ENCODE measurements around the gene NUDT4B. TPM values are rescaled to one million over a fixed set of nuclear protein-coding genes. Genes with fewer than 3 reads are reported as not detected.
"Not testable (repeated sequence)": the region's sequence is repeated elsewhere in the genome, so short reads cannot be mapped to it uniquely, and the experiment has no call there.

The NUDT4B gene
- total RNA-seq, 1 experiment from 2014 or later: not detected

DNA sequence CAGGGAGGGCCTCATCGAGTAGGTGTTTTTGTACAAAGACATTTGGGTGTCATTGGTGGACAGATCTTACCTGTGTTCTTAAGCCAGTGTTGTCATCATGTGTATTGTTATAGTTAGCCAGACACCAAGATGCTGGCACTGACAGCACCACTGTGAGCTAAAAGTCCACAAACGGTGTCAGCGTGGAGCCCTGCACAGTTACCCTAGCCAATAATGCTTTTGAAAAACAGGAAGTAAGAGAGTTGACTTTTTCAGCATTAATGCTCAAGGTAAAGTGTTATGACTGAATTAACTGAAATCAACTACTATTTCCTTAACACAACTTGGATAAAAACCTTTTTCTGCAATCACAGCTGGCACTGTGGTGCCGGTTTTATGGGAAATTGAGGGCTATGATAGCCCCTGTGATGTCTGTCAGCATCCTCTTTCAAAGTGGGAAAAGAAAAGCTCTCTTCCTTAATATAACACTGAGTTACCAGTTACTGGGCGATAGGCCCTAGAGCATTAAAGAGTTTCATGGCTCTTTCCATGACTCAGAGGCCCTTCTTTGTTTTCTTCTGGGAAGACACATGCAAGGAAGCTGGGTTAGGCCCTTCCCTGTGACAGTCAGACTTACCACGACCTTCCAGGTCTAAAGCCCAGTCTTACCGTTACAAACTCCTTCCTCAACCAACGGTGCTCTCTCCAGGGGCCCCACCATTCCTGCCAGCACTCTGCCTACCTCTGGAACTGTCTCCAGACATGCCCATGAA lies 37.6 kb upstream of the NUDT4B start:
- not testable (repeated sequence) for H3K27me3 ChIP-seq (ENCODE audit: insufficient read depth, low read length); H3K27ac Mint-ChIP-seq; H3K79me1 ChIP-seq (ENCODE audit: insufficient read depth, low read depth, low read length, poor library complexity, severe bottlenecking); H3K4me2 ChIP-seq (ENCODE audit: insufficient read depth, insufficient read length, low read length); H2AK5ac ChIP-seq (ENCODE audit: insufficient read length, low read length); H2BK12ac ChIP-seq (ENCODE audit: insufficient read length, low read depth, low read length); H3K36me3 Mint-ChIP-seq (ENCODE audit: insufficient read depth in 1 of 3, low read depth in 3 of 3); H3K27me3 Mint-ChIP-seq (ENCODE audit: low read depth); H3T11ph ChIP-seq (ENCODE audit: low read length); H3K79me2 ChIP-seq (ENCODE audit: insufficient read depth, low read length); H3K9me3 ChIP-seq (ENCODE audit: control insufficient read depth, low read depth, low read length); H3K23me2 ChIP-seq (ENCODE audit: insufficient read length, low read depth, low read length, poor library complexity, severe bottlenecking); H3K9ac ChIP-seq (ENCODE audit: extremely low read depth, insufficient read length, low read length); H2BK15ac ChIP-seq (ENCODE audit: low read depth, low read length); H3K18ac ChIP-seq (ENCODE audit: insufficient read length, low read depth, low read length); H4K5ac ChIP-seq (ENCODE audit: insufficient read length, low read depth, low read length); H2BK20ac ChIP-seq (ENCODE audit: low read depth, low read length, poor library complexity, severe bottlenecking); H3K4me3 Mint-ChIP-seq; H4K91ac ChIP-seq (ENCODE audit: insufficient read length, low read depth, low read length); H2BK5ac ChIP-seq (ENCODE audit: insufficient read length, low read length); H3K56ac ChIP-seq (ENCODE audit: insufficient read length, low read depth, low read length); H3K23ac ChIP-seq (ENCODE audit: insufficient read length, low read depth, low read length); H3K4ac ChIP-seq (ENCODE audit: low read depth, low read length); H3K14ac ChIP-seq (ENCODE audit: insufficient read depth, low read length); H4K20me1 ChIP-seq (ENCODE audit: control insufficient read depth, insufficient read depth, insufficient read length); H2AFZ ChIP-seq (ENCODE audit: low read length); H4K8ac ChIP-seq (replicated peaks; ENCODE audit: insufficient read length, low read depth, low read length); H3K9me3 Mint-ChIP-seq; H2BK120ac ChIP-seq (ENCODE audit: low read depth, low read length, poor library complexity, severe bottlenecking); H3K4me1 Mint-ChIP-seq; DNase-seq; H3K27ac ChIP-seq (ENCODE audit: insufficient read length, low read depth, low read length); H3K4me1 ChIP-seq (ENCODE audit: insufficient read depth, low read length)
- WGBS (ENCODE audit: extremely low coverage, insufficient read length, low lambda C conversion rate): no CpG with 5 or more reads among the region's 8 CpGs

DNA sequence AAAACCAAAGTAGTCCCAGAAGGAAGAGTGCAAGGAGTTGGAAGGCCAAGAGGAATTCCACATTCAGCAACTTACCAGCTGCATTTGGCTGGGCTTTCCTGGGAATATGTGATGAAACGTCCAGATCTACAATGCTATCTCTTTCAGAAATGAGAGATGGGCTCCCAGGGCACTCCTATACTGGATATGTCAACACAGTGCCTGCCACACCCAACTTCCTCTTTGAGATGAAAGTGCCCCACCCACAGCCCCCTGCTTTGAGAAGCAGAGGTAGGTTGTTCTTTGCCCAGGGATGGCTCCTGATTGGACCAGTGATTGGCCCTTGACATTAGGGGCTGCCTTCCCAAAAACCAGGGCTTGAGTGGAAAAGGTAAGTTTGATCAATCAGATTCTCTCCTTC lies 36.2 kb upstream of the NUDT4B start:
- not testable (repeated sequence) for H3K9me3 Mint-ChIP-seq; H3K4me2 ChIP-seq (ENCODE audit: insufficient read depth, insufficient read length, low read length); H3K18ac ChIP-seq (ENCODE audit: insufficient read length, low read depth, low read length); H3K4me1 ChIP-seq (ENCODE audit: insufficient read depth, low read length); H3K27me3 ChIP-seq (ENCODE audit: insufficient read depth, low read length); H3K36me3 Mint-ChIP-seq (ENCODE audit: insufficient read depth in 1 of 3, low read depth in 3 of 3); H3K14ac ChIP-seq (ENCODE audit: insufficient read depth, low read length); H2AFZ ChIP-seq (ENCODE audit: low read length); H3K27ac Mint-ChIP-seq; H3K23ac ChIP-seq (ENCODE audit: insufficient read length, low read depth, low read length); H2AK5ac ChIP-seq (ENCODE audit: insufficient read length, low read length); H3K4me1 Mint-ChIP-seq; H4K8ac ChIP-seq (replicated peaks; ENCODE audit: insufficient read length, low read depth, low read length); H2BK120ac ChIP-seq (ENCODE audit: low read depth, low read length, poor library complexity, severe bottlenecking); H3K79me2 ChIP-seq (ENCODE audit: insufficient read depth, low read length); H3K79me1 ChIP-seq (ENCODE audit: insufficient read depth, low read depth, low read length, poor library complexity, severe bottlenecking); H2BK15ac ChIP-seq (ENCODE audit: low read depth, low read length); H3K27ac ChIP-seq (ENCODE audit: insufficient read length, low read depth, low read length); H3T11ph ChIP-seq (ENCODE audit: low read length); H2BK5ac ChIP-seq (ENCODE audit: insufficient read length, low read length); H3K27me3 Mint-ChIP-seq (ENCODE audit: low read depth); H3K23me2 ChIP-seq (ENCODE audit: insufficient read length, low read depth, low read length, poor library complexity, severe bottlenecking); H3K56ac ChIP-seq (ENCODE audit: insufficient read length, low read depth, low read length); H2BK20ac ChIP-seq (ENCODE audit: low read depth, low read length, poor library complexity, severe bottlenecking); H4K91ac ChIP-seq (ENCODE audit: insufficient read length, low read depth, low read length); H4K20me1 ChIP-seq (ENCODE audit: control insufficient read depth, insufficient read depth, insufficient read length); H3K9ac ChIP-seq (ENCODE audit: extremely low read depth, insufficient read length, low read length); H3K4me3 Mint-ChIP-seq; H2BK12ac ChIP-seq (ENCODE audit: insufficient read length, low read depth, low read length); H4K5ac ChIP-seq (ENCODE audit: insufficient read length, low read depth, low read length); H3K9me3 ChIP-seq (ENCODE audit: control insufficient read depth, low read depth, low read length); DNase-seq; H3K4ac ChIP-seq (ENCODE audit: low read depth, low read length)
- WGBS (ENCODE audit: extremely low coverage, insufficient read length, low lambda C conversion rate): no CpG with 5 or more reads among the region's 1 CpG
